NOMO-1 (cell line): ENCODE measurements around the gene SPRTN.
"Not testable (repeated sequence)": the region's sequence is repeated elsewhere in the genome, so short reads cannot be mapped to it uniquely, and the experiment has no call there.

Experiments
- DNase-seq, 2 experiments: peaks; one replicate each; lab custom pipeline; 2025; ENCODE audit not compliant: unreplicated experiment in 2 of 2; lab: John Stamatoyannopoulos, UW

Gene SPRTN

GRCh38 chr1:231335663-231336602, 2.2 kb upstream of the SPRTN start:
- DNase-seq, result peak in 1 of 2 experiments; percentile 7

- DNase-seq, result no peak
These were observed 1.0 kb upstream of the SPRTN start for GRCh38 chr1:231337043-231337471.

GRCh38 chr1:231337472-231338269, 422 bp upstream of the SPRTN start, which contains the start of gene EXOC8:
Gene EXOC8, minus strand, starts transcription at chr1:231337852. Its CDS starts 107 bp downstream, at chr1:231337745.
- peak; percentile 92 to 95 for DNase-seq

GRCh38 chr1:231340328-231341013, 2.4 kb downstream of the SPRTN start:
- DNase-seq, result no peak

- no peak for DNase-seq
These were observed 9.9 kb downstream of the SPRTN start for GRCh38 chr1:231347961-231348360.

- DNase-seq, result no peak
These were observed 10.3 kb downstream of the SPRTN start for GRCh38 chr1:231348442-231348841.

GRCh38 chr1:231348856-231349255, 10.8 kb downstream of the SPRTN start:
- not testable (repeated sequence) for DNase-seq

- DNase-seq, result no peak
These were observed 13.7 kb downstream of the SPRTN start for GRCh38 chr1:231351816-231352215.

GRCh38 chr1:231353086-231353485, 15.0 kb downstream of the SPRTN start:
- no peak for DNase-seq

- DNase-seq, result no peak
These were observed 16.4 kb downstream of the SPRTN start for GRCh38 chr1:231354330-231355020.

GRCh38 chr1:231355171-231355570, 17.1 kb downstream of the SPRTN start:
- no peak for DNase-seq

GRCh38 chr1:231357187-231357772, 19.2 kb downstream of the SPRTN start:
- no peak for DNase-seq

GRCh38 chr1:231357831-231358354, 19.8 kb downstream of the SPRTN start:
- DNase-seq, result peak; percentile 68 to 90

- DNase-seq, result peak; percentile 61 to 94
These were observed 21.0 kb downstream of the SPRTN start for GRCh38 chr1:231359113-231359512.

GRCh38 chr1:231362325-231362724, 24.2 kb downstream of the SPRTN start:
- no peak for DNase-seq

GRCh38 chr1:231363624-231364023, 25.5 kb downstream of the SPRTN start:
- DNase-seq, result no peak

- no peak for DNase-seq
These were observed 26.1 kb downstream of the SPRTN start for GRCh38 chr1:231364192-231364591.

GRCh38 chr1:231369282-231369681, 31.2 kb downstream of the SPRTN start:
- DNase-seq, result no peak

GRCh38 chr1:231372501-231372900, 34.4 kb downstream of the SPRTN start:
- DNase-seq, result no peak

GRCh38 chr1:231374394-231374793, 36.3 kb downstream of the SPRTN start:
- no peak for DNase-seq
